Mucosa of descending colon (tissue), 3 donors: ENCODE results near the gene RHEX. TPM values are rescaled to one million over a fixed set of nuclear protein-coding genes. Genes with fewer than 3 reads are reported as not detected.
A peak's percentile ranks its signal among the peaks of the same experiment; 100 is the strongest.

Experiments used
- ATAC-seq: fragments of 200-7000 bp; cut with Tn5 transposase; one replicate; pipeline ENCODE4 v1.9.1; 2020; ENCODE audit warnings: mild to moderate bottlenecking, moderate library complexity
- DNase-seq, 3 donors: peaks; one replicate each; pipeline ENCODE4 v3.0.0-alpha.2; 2020
- H3K36me3 ChIP-seq: fragments of 200-600 bp; one replicate; pipeline ENCODE4 v1.8.0; 2021; ENCODE audit warnings: low read depth, mild to moderate bottlenecking
- H3K4me1 ChIP-seq: fragments of 200-600 bp; one replicate; pipeline ENCODE4 v1.8.0; 2021; ENCODE audit warnings: low read depth, mild to moderate bottlenecking
- H3K4me3 ChIP-seq: fragments of 200-600 bp; one replicate; pipeline ENCODE4 v1.8.0; 2021; ENCODE audit warnings: mild to moderate bottlenecking
- H3K9me3 ChIP-seq: fragments of 200-600 bp; one replicate; pipeline ENCODE4 v1.8.0; 2021; ENCODE audit warnings: mild to moderate bottlenecking
- CTCF ChIP-seq: fragments of 200-600 bp; IDR thresholded peaks from one replicate; pipeline ENCODE4 v1.8.0; 2022; ENCODE audit warnings: antibody characterized with exemption, mild to moderate bottlenecking
- intact Hi-C, 2 donors: fragments of 100-400 bp; cut with DNase I in 1 of 2; cut with micrococcal nuclease in 1 of 2; formaldehyde crosslinking; loops; one replicate each; pipeline versions ENCODE4 v1.11.0 to v1.11.1; 2022; cut with DNase I, micrococcal nuclease
- total RNA-seq, 3 donors: library from RNA; stranded (reverse); fragmentation: NEBNext Ultra II Directional in 2 of 3; extraction: Animal tissue kit (Norgen Biotek cat#: 25700) in 2 of 3; gene quantifications; one replicate each; pipeline versions ENCODE4 v1.2.1 to v1.2.4, GENCODE V29; 2021 to 2023
- donor health status: DM: no; HTN: no; CAD: no; lungs with moderate emphysema.
- donor health status: DM: no; HTN: no; CAD: no.
- donor health status: DM: no; HTN: yes; CAD: no.

Gene RHEX
- total RNA-seq, 3 donors from 2014 or later, result 0.38 to 4.8 (median 3.9) TPM

- DNase-seq, result no peak
- intact Hi-C loops, result no loop called here
- Histone ChIP-seq H3K4me1 (no peaks in the 10 kb centered on the region), H3K4me3 (no peak overlapping the region), H3K9me3 (no peaks in the 10 kb centered on the region), H3K36me3 (no peaks in the 10 kb centered on the region)
- no peak for TF ChIP-seq CTCF
- peak; percentile 57 for ATAC-seq
Observed at GRCh38 chr1:206066479-206067171, 13.7 kb downstream of the RHEX start.

- intact Hi-C loops, result no loop called here
- no peak for TF ChIP-seq CTCF
- Histone ChIP-seq H3K9me3 (no peaks in the 10 kb centered on the region), H3K4me3 (no peak overlapping the region), H3K36me3 (no peaks in the 10 kb centered on the region), H3K4me1 (no peaks in the 10 kb centered on the region)
- ATAC-seq (peak; percentile 7), DNase-seq (no peak)
Observed at GRCh38 chr1:206067486-206068227, 14.7 kb downstream of the RHEX start.

GRCh38 chr1:206068314-206068713 is 15.3 kb downstream of the RHEX start:
- no peak for TF ChIP-seq CTCF
- intact Hi-C loops, result no loop called here
- Histone ChIP-seq H3K9me3 (no peaks in the 10 kb centered on the region), H3K4me3 (no peak overlapping the region), H3K36me3 (no peaks in the 10 kb centered on the region), H3K4me1 (no peaks in the 10 kb centered on the region)
- ATAC-seq (no peak), DNase-seq (no peak)

- TF ChIP-seq CTCF, result no peak
Observed at GRCh38 chr1:206070627-206071304, 17.8 kb downstream of the RHEX start.

GRCh38 chr1:206074839-206075238 is 21.9 kb downstream of the RHEX start:
- no peak for ATAC-seq
- TF ChIP-seq CTCF, result no peak
- H3K9me3 ChIP-seq, result no peaks in the 10 kb centered on the region
- intact Hi-C loops, result no loop called here
- no peak overlapping the region for H3K4me3 ChIP-seq
- H3K36me3 ChIP-seq, result no peaks in the 10 kb centered on the region
- no peaks in the 10 kb centered on the region for H3K4me1 ChIP-seq
- no peak for DNase-seq

More at GRCh38 chr1:206070627-206071304, 17.8 kb downstream of the RHEX start:
- intact Hi-C loops, result no loop called here
- H3K4me3 ChIP-seq, result no peak overlapping the region
- DNase-seq (no peak), ATAC-seq (no peak)
- H3K4me1 ChIP-seq, result no peaks in the 10 kb centered on the region
- no peaks in the 10 kb centered on the region for H3K9me3 ChIP-seq
- H3K36me3 ChIP-seq, result no peaks in the 10 kb centered on the region
